Fibroblast of skin of left biceps (primary cell): ENCODE data around the gene FAM186B.
A peak's percentile ranks its signal among the peaks of the same experiment; 100 is the strongest.

ENCODE experiments used
- DNase-seq, 2 experiments: peaks; one replicate each; pipeline ENCODE4 v3.0.0-alpha.2; 2013; ENCODE audit warnings: low read depth in 2 of 2

Gene FAM186B

DNA sequence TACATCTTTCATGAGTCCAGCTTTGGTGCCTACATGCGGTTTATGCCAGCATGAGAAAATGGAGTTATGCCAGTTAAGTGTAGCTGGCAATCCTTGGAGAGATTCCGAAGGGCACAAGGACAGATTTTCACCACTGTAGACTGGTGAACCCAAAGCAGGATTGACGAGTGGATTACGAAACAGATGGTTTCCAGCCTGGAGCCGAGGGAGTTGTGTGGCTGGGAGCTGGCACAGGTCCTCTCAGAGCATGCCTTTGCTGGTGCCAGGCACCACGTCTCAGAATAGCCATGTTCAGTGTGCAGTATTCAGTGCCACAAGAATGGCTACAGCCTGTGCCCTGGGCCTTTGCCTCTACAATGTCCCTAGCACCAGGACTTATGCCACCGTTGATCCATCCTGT is 53.4 kb downstream of the FAM186B start:
- no peak for DNase-seq

DNA sequence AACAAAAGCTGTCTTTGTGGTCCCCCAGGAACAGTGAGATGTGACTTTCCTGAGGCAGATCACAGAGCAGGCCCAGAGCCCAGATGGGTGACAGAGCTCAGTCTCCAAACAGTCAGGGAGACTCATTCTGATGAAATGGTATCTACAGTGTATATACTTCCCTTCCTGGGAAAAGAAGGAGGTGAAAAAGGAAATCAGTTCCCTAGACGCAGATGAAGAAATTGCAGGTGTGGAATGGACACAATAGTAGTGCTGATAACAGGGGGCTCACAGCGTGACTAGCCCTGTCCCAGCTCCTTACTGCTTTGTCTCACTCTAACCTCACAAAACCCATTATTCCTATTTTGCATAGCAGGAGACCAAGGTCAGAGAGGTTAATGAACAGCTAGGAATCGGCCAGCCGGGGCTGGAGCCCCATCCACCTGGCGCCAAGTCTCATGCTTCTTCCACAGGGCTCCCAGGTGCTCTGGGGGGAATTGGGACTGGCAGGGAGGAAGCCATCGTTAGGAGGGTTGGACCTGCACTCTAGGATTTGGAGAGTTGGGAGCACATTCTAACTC is 54.7 kb downstream of the FAM186B start:
- DNase-seq: no peak

DNA sequence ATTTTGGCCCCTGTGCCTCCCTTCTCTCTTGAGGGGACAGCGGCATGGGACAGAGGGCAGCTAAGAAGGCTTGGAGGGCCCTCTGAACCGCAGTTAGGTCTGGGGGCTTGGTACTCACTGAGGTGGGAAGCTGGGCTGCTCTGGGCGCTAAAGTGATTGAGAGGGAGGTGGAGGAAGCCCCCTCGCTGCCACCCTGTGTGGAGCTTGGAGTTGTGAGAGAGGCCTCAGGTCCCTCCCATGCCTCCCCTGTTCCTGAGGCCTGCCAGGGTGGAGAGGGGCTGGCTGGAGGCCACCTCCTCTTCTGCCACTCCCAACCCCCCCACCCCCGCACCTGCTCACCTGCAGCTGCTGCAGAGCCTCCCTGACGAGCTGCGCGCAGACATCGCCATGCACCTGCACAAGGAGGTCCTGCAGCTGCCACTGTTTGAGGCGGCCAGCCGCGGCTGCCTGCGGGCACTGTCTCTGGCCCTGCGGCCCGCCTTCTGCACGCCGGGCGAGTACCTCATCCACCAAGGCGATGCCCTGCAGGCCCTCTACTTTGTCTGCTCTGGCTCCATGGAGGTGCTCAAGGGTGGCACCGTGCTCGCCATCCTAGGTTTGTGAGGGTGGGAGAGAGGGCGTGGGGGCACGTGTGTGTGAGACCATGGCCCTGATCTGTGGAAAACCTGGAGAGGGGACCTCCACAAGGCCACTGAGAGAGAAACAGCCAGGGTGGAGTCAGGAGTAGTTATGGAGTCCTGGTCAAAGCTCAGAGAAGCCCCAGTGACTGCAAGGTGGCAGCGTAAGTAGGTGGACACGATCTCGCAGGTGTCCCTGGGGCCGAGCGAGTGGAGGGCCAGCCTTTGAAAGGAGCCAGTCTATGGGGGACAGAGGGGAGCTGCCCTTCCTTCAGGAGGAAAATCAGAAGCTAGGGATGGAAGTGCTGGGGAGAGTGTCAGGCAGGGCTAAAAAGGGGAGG is 55.4 kb downstream of the FAM186B start:
- no peak for DNase-seq

DNA sequence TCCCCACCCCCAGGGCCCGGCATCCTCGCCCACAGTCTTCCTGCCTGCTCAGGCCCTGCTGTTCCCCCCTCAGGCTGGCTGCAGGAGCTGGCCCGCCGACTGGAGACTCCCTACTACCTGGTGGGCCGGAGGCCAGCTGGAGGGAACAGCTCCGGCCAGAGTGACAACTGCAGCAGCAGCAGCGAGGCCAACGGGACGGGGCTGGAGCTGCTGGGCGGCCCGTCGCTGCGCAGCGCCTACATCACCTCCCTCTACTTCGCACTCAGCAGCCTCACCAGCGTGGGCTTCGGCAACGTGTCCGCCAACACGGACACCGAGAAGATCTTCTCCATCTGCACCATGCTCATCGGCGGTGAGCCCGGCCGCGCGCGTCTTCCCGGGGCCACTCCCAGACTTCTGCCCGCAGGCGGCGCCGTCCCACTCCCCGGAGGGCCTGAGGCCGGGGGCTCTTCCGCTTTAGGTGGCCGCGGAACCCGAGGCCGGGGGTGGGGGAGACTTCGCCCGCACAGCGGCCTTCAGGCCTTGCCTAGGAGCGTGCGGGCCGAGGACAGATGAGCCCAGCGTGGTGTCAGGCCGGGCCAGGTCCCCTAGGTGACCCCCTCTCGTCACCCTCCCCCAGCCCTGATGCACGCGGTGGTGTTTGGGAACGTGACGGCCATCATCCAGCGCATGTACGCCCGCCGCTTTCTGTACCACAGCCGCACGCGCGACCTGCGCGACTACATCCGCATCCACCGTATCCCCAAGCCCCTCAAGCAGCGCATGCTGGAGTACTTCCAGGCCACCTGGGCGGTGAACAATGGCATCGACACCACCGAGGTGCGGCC is 56.4 kb downstream of the FAM186B start:
- DNase-seq: no peak

DNA sequence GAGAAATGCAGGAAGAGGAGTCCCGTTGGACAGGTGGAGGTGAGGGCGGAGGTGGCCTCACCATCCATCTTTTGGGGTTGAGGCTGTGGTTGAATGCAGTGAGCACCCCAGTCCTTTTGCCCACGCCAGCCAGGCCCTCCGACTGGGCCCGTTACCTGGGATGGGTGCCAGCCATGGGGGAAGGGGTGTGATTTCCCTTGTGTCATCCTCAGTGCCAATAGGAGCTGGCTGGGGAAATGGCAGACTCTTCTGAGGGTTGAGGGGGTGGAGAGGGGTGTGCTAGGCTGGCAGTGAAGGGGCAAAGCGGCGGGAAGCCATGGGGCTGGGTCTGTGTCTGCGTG is 57.0 kb downstream of the FAM186B start:
- no peak for DNase-seq

DNA sequence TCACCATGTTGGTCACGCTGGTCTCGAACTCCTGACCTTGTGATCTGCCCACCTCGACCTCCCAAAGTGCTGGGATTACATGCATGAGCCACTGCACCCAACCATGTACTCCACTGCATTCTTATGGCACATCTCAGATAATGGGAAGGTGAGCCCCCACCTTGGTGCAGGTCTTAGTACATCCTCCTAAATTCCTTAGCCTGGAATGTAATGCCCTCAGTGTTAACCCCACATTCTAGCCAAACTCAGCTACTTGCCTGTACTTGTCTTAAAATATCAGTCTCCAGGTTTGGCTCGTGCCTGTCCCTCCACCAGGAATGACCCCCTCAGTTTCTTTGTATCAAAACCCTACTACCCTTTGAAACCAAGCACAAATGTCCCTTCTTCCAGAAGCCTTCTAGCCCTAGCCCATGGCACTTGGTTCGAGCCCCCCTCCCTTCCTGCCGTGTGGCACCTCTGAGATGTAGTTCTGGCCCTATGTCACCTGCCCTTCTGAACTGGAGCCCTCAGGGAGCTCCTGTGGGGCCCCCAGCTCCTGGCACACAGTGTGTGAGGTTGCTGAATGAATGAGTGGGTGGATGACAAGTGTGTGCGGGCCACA is 58.2 kb downstream of the FAM186B start:
- no peak for DNase-seq

DNA sequence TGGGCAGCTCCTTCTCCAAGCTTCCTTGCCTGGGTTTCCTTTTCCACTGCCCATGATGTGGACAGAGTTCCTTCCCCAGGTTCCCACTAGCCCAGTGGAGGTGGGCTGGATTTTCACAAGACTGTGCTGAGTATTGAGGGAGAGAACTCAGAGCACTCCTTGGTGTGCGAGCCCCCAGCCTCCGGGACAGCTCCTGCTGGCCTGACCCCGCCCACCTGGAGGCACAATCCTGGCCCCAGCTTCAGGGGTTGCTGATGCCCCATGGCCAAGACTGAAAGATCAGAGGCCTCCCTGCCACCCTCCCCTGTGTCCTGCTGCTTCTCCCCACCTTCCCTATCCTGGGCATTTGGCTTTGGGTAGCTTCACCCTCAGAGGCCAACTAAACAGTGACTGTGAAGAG is 59.0 kb downstream of the FAM186B start:
- no peak for DNase-seq

DNA sequence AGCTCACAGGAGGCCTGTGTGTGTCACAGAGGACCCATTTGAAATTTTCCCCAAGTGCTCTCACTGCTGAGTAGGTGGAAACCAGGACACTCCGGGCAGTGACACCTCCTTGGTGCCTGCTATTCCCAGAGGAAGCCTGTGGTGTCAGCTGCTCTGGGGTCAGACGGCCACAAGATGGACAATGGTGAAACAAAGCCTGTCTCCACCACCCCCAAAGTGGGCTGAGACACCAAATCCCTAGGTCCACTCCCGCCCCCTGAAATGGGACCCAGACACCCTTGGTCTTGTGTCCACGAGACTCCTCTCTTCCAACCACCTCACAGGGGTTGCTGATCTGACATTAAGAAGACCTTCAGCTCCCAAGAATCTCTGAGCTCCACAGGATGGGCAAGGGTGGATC is 59.6 kb downstream of the FAM186B start:
- no peak for DNase-seq

DNA sequence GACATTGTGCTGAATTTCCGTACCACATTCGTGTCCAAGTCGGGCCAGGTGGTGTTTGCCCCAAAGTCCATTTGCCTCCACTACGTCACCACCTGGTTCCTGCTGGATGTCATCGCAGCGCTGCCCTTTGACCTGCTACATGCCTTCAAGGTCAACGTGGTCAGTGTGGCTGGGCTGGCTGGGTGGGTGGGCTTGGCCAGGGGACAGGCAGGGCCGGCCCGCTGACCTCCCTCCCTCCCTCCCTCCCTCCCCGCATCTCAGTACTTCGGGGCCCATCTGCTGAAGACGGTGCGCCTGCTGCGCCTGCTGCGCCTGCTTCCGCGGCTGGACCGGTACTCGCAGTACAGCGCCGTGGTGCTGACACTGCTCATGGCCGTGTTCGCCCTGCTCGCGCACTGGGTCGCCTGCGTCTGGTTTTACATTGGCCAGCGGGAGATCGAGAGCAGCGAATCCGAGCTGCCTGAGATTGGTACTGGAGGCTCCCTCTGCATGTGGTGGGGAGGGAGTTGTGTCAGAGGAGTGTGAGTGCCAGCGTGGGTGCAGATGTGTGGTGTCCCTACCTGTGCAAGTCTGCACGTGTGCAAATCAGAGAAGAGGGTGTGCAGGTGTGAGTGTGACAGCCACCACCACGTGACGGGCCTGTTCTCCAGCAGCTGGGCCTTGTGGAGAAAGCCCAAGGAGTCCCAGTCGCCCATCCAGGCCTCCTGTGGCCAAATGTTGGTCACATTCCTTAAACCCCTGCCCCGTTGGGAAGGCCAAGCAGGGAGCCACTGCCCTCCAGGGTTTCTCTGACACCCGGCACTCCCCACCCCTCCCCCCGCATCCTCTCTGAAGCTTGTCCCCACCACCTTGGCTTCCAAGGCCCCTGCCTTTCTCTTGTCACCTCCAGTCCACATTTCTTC is 61.3 kb downstream of the FAM186B start:
- DNase-seq: no peak

DNA sequence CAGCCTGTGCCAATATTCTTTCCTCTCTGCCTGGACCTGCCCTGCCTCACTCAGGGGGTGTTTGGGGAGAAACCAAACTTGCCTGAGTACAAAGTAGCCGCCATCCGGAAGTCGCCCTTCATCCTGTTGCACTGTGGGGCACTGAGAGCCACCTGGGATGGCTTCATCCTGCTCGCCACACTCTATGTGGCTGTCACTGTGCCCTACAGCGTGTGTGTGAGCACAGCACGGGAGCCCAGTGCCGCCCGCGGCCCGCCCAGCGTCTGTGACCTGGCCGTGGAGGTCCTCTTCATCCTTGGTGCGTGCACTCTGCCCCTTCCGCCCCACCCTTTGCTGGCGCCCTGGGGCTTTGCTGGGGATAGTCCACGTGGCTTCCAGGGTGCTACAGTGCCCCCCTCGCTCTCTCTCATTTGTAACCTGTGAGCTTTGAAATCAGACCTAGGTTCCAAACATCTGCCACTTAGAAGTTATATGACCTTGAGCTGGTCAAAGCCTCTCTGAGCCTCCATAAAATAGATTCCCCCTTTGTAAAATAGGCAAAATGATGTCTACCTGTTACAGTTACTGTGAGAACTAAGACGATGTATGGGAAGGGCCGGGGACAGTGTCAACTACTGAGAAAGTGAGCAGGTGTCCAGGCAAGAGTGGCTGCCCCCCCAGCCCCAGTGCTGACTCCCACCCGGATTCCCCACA is 62.1 kb downstream of the FAM186B start:
- no peak for DNase-seq

DNA sequence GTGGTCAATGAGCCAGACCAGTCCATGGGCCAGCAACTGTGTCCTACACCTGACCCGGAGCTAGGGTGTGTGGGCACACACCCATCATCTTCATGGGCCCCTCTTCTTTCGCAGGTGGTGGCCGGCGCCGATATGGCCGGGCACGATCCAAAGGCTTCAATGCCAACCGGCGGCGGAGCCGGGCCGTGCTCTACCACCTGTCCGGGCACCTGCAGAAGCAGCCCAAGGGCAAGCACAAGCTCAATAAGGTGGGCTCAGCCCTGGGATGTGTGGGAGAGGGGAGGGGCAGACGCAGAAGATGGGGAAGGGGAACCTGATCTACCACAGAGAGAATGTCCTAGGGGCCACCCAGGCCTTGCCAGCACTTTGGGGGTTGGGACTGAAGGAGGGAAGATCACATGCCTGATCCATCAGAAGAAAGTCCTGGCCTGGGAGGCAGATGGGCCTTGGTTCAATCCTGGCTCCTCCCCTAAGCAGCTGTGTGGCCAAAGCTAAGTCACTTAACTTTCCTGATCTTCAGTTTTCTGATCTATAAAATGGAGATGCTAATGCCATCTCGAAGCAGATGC is 62.8 kb downstream of the FAM186B start:
- DNase-seq: no peak

DNA sequence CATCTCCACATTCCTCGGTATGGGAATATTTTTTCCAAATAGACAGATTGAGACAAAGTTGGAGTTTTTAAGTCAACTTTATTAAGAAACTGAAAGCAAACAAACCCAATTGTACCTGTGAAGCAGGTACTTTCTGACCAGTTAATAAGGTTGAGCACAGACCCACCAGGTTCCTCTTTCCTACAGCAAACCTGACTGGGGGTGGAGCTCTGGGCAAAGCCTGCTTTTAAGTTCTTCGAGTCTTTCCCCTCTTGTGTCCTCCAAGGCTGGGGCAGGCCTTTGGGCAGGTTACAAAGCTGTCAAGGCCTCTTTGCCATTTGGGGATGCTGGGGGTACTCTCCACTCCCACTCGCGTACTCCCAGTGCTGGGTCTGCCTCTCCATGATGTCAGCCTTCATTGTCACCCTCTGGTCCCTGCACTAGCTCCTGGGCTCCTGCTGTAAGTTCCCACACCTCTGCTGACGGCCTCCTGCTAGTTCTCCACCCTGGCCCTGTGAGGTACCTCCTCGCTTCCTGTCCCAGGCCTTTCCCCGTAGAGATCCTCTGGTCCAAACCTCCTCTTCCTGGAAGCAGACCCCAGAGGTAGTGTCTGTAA is 63.4 kb downstream of the FAM186B start:
- no peak for DNase-seq

DNA sequence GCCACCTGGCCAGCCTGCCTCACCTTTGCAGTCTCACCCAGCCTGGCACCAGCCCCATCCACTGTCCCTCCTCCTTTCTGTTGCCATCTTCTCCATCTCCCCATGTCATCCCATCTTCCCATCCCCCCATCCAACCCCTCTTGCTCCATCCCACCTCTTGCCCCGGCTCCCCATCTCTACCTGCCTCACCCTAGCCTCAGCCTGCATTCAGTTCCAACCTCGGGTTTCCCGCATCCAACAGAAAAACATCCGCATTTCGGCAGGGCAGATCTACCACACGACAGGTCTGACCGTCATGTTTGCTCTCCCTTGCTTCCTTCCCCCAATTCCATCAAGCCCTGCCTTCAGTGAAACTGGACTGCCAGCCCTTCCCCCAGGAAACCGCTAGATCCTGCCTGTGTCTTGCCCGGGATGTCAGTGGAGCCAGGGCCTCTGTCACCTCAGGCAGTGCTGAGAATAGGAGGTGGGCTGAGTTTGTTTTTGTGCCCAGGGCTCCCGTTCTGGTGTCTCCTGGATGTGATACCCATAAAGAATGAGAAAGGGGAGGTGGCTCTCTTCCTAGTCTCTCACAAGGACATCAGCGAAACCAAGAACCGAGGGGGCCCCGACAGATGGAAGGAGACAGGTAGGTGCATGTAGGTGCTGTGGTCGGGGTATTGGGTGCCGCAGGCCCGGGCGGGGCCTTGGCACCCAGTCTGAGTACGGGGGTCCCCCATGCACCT is 64.1 kb downstream of the FAM186B start:
- no peak for DNase-seq

DNA sequence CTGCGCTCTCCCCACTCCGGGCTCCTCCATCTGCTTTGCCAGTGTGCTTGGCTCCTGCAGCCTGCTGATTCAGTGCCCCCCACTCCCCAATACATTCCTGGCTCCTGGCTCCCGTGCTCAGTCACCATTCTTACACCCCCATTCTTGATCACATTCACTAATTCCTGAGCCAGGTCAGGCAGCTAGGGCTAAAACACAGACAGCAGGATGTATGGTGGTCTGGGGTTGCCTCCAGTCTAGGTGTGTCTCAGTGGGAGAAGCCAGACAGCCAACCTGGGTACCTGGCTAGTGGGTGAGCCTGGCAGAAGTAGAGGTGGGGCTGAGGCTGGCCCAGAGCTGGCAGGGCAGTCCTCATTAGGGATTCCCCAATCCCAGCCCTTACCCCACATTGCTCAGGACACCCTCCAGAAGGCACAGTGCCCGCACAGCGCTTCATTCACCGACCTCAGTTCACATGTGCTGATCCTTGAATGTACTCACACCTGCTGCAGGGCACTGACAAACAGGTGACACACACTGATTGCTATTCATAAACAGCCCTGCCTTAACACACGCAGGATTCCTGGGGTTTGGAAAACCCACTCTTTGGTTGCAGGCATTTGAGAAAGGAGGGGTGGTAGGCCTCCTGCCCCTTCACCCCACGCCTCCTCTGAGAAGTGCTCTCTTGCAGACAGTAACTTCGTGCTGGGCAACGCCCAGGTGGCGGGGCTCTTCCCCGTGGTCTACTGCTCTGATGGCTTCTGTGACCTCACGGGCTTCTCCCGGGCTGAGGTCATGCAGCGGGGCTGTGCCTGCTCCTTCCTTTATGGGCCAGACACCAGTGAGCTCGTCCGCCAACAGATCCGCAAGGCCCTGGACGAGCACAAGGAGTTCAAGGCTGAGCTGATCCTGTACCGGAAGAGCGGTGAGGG is 65.0 kb downstream of the FAM186B start:
- no peak for DNase-seq

DNA sequence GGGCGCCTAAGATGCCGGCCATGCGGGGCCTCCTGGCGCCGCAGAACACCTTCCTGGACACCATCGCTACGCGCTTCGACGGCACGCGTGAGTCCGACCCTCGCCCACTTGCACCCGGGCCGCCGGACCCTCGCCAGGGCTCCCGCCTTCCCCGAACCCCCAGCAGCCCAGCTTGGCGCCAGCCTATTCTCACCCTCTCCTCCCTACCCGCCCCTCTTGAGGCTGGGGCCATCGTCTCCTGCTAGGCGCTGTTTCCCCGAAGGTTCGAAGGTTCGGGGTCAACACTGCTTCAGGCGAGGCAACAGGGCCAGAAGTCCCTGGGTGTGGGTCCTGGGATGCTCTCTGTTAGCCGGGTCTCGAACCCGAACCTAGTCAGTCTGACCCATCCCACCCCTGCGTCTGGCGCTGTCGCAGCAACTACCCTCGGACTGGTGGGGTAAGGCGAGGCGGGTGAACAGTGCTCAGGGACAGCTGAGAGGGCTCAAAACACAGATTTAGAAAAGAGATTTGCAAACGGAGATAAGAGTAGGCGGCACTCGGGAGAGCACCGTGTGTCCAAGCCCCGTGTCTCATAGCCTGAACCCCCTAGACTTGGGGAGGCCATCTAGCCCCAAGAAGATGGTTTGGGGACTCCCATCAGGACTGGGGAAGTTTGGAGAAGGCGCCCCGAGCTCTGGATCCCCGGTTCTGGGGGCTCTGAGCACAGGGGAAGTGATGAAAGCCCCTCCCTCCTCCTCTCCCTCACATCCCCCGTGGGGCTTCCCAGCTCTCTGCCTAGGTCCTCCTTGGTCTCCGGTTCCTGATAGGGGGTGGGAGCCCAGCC is 65.8 kb downstream of the FAM186B start:
- no peak for DNase-seq

DNA sequence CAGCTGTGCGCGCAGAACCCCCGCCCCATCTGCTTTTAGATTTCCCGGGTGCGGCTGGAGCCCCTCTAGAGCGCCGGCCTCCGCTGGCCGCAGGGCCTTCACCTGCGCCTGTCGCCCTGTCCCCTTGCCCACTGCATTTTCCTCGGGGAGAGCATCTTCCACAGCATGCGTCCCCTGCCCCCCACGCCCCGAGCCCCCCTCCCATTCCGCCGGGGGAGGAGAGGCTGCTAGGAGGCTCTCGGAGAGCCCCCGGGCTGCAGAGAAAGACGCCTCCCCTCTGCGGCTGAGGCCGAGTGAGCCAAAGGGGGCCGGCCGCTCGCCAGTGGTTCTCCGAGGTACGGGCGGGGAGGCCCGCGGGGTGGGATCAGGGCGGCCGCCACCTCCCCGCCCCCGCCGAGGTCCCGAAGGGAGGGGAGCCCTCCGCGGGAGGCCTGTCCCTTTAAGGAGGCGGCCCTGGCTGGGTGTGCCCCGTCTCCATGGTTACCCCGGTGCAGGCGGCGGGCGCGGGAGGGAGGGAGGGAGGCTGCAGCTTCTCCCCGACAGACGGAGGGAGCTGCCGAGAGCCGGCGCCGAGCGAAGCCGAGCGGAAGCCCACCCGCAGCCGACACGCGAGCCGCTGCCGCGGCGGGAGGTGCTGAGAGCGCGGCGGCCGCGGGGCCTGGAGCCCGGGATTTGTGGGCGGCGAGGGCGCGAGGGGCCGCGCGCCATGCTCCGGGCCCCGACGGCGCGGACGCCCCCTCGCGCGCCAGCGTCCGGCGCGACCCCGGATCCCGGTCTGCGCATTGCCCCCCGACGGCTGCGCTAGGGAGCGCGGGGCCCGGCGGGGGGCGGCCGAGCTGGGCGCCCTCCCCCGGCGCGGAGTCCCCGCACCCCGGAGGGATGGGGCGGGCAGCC is 66.7 kb downstream of the FAM186B start, which contains the start of gene KCNH3:
TSS of gene KCNH3 (plus strand) at position 521 of the 894 bp plus-strand sequence. CDS start 387 bp downstream, outside the sequence.
- DNase-seq: peak; percentile 15 to 19
